Vagina (tissue), 2 donors: ENCODE results near the gene TMEM163. TPM values are rescaled to one million over a fixed set of nuclear protein-coding genes. Genes with fewer than 3 reads are reported as not detected.
A peak's percentile ranks its signal among the peaks of the same experiment; 100 is the strongest.

ENCODE experiments used
- DNase-seq, 2 donors: peaks; one replicate each; pipeline ENCODE4 v3.0.0-alpha.2; 2017; ENCODE audit errors: extremely low spot score in 2 of 2
- H3K27ac ChIP-seq: fragments of 200-600 bp; sonication (generic); one replicate; pipeline ENCODE4 v1.5.1; 2019
- H3K27me3 ChIP-seq: fragments of 200-600 bp; sonication (generic); one replicate; pipeline ENCODE4 v1.5.1; 2019
- H3K36me3 ChIP-seq, 2 donors: fragments of 200-600 bp; sonication (generic); one replicate each; pipeline ENCODE4 v1.5.1; 2017 to 2019
- H3K4me1 ChIP-seq: fragments of 200-600 bp; sonication (generic); one replicate; pipeline ENCODE4 v1.5.1; 2019
- H3K4me3 ChIP-seq, 2 donors: fragments of 200-600 bp; sonication (generic); 1 replicate in 1 of 2; 2 replicates in 1 of 2; pipeline ENCODE4 v1.5.1; 2016 to 2019
- H3K9me3 ChIP-seq: fragments of 200-600 bp; sonication (generic); one replicate; pipeline ENCODE4 v1.5.1; 2019
- POLR2A ChIP-seq, 2 donors: fragments of 450-650 bp; IDR thresholded peaks; one replicate each; pipeline ENCODE4 v1.6.1; 2017; ENCODE audit warnings: antibody characterized with exemption in 2 of 2, mild to moderate bottlenecking in 2 of 2, moderate library complexity in 2 of 2
- POLR2AphosphoS5 ChIP-seq, 2 donors: sonication (generic); formaldehyde crosslinking; IDR thresholded peaks; one replicate each; pipeline ENCODE4 v1.9.0; 2017; ENCODE audit warnings: antibody characterized with exemption in 2 of 2, mild to moderate bottlenecking in 2 of 2, low read depth in 1 of 2; ENCODE audit not compliant: insufficient read depth in 1 of 2
- intact Hi-C: fragments of 100-400 bp; cut with DNase I; formaldehyde crosslinking; loops from one replicate; pipeline ENCODE4 v1.15.1; 2023
- total RNA-seq: library from RNA; depleted of rRNA; stranded (reverse); fragments of >200 nt; gene quantifications from one replicate; pipeline ENCODE4 v1.2.3, GENCODE V29; 2016
- TF ChIP-seq, protein P1 (sequence below), 3 experiments: fragments of 450-650 bp in 2 of 3; fragments of 200-600 bp in 1 of 3; sonication (generic) in 1 of 3; IDR thresholded peaks; one replicate each; pipeline ENCODE4 v1.5.1; 2017 to 2019; ENCODE audit warnings: antibody characterized with exemption in 3 of 3, mild to moderate bottlenecking in 2 of 3, moderate library complexity in 2 of 3

The TMEM163 gene
- total RNA-seq, 1 donor from 2014 or later, result not detected

DNA sequence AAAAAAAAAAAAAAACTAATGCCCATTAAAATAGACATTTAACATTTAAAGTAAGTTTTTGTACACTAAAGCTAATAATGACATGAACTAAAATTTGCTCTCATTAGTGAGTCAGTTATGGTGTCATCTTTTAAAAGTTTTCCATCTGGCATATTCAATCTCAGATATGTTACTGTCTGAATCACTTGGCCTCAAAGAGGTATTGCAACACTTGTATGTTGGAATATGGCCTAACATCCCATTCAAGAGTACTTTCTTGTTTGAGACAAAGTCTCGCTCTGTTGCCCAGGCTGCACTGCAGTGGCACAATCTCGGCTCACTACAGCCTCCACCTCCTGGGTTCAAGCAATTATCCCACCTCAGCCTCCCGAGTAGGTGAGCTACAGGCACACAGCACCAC is 169.7 kb downstream of the TMEM163 start:
- TF ChIP-seq POLR2A (IDR thresholded peaks at IDR 0.05), result no peak
- no peak for TF ChIP-seq POLR2AphosphoS5 (IDR thresholded peaks at IDR 0.05; ENCODE audit: insufficient read depth in 1 of 2, low read depth in 1 of 2)
- TF ChIP-seq, protein P1, sequence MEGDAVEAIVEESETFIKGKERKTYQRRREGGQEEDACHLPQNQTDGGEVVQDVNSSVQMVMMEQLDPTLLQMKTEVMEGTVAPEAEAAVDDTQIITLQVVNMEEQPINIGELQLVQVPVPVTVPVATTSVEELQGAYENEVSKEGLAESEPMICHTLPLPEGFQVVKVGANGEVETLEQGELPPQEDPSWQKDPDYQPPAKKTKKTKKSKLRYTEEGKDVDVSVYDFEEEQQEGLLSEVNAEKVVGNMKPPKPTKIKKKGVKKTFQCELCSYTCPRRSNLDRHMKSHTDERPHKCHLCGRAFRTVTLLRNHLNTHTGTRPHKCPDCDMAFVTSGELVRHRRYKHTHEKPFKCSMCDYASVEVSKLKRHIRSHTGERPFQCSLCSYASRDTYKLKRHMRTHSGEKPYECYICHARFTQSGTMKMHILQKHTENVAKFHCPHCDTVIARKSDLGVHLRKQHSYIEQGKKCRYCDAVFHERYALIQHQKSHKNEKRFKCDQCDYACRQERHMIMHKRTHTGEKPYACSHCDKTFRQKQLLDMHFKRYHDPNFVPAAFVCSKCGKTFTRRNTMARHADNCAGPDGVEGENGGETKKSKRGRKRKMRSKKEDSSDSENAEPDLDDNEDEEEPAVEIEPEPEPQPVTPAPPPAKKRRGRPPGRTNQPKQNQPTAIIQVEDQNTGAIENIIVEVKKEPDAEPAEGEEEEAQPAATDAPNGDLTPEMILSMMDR (IDR thresholded peaks at IDR 0.05), result no peak
- no peak overlapping the region for H3K27ac ChIP-seq
- intact Hi-C loops, result no loop called here

DNA sequence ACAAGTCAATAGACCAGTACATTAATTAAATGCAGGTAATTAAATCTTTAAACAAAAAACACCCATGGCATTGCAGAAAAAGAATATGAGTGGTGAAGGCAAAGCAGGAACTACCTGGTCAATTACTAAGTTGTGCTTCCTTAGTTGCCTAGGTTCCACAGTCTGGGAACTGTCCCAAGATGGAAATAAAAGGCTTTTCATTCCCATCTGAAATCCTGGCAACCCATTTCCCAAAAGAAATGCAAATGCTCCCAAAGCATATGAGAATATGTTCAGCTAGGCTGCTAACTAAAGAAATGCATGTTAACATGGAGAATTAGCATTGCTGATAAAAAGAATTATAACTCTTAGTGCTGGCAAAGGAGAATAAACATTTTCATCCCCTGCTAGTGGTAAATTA is 177.8 kb downstream of the TMEM163 start:
- Histone ChIP-seq H3K27ac (no peak overlapping the region), H3K9me3 (no peaks in the 10 kb centered on the region), H3K27me3 (no peaks in the 10 kb centered on the region), H3K4me3 (no peak overlapping the region), H3K36me3 (no peaks in the 10 kb centered on the region), H3K4me1 (no peaks in the 10 kb centered on the region)
- no peak for TF ChIP-seq POLR2AphosphoS5 (IDR thresholded peaks at IDR 0.05; ENCODE audit: insufficient read depth in 1 of 2, low read depth in 1 of 2)
- DNase-seq, result no peak
- intact Hi-C loops, result no loop called here

More for the DNA sequence above, 169.7 kb downstream of the TMEM163 start:
- no peaks in the 10 kb centered on the region for H3K4me1 ChIP-seq
- DNase-seq, result no peak
- no peaks in the 10 kb centered on the region for H3K36me3 ChIP-seq
- no peaks in the 10 kb centered on the region for H3K9me3 ChIP-seq
- no peak overlapping the region for H3K4me3 ChIP-seq
- no peaks in the 10 kb centered on the region for H3K27me3 ChIP-seq

- peak in 1 of 2 donors; percentile 67 for DNase-seq
- no peak overlapping the region for H3K27ac ChIP-seq
- H3K4me1 ChIP-seq, result no peaks in the 10 kb centered on the region
- no peaks in the 10 kb centered on the region for H3K36me3 ChIP-seq
- H3K9me3 ChIP-seq, result no peaks in the 10 kb centered on the region
- intact Hi-C loops, result no loop called here
- H3K27me3 ChIP-seq, result no peaks in the 10 kb centered on the region
- no peak overlapping the region for H3K4me3 ChIP-seq
- TF ChIP-seq POLR2A (IDR thresholded peaks at IDR 0.05), result no peak
- TF ChIP-seq POLR2AphosphoS5 (IDR thresholded peaks at IDR 0.05; ENCODE audit: insufficient read depth in 1 of 2, low read depth in 1 of 2), result no peak
- TF ChIP-seq, protein P1 (IDR thresholded peaks at IDR 0.05), result no peak
These were observed 178.8 kb downstream of the TMEM163 start for GRCh38 chr2:134539981-134540380.

GRCh38 chr2:134537702-134538101 is 181.1 kb downstream of the TMEM163 start:
- H3K36me3 ChIP-seq, result no peaks in the 10 kb centered on the region
- H3K4me3 ChIP-seq, result no peak overlapping the region
- no peak for DNase-seq
- no peaks in the 10 kb centered on the region for H3K27me3 ChIP-seq
- no peaks in the 10 kb centered on the region for H3K9me3 ChIP-seq
- TF ChIP-seq POLR2A (IDR thresholded peaks at IDR 0.05), result no peak
- no peak for TF ChIP-seq POLR2AphosphoS5 (IDR thresholded peaks at IDR 0.05; ENCODE audit: insufficient read depth in 1 of 2, low read depth in 1 of 2)
- TF ChIP-seq, protein P1 (IDR thresholded peaks at IDR 0.05), result no peak
- intact Hi-C loops, result no loop called here
- H3K4me1 ChIP-seq, result no peaks in the 10 kb centered on the region
- no peak overlapping the region for H3K27ac ChIP-seq

GRCh38 chr2:134537121-134537520 is 181.7 kb downstream of the TMEM163 start:
- no peak for TF ChIP-seq POLR2A (IDR thresholded peaks at IDR 0.05)
- TF ChIP-seq, protein P1 (IDR thresholded peaks at IDR 0.05), result no peak
- no peak for TF ChIP-seq POLR2AphosphoS5 (IDR thresholded peaks at IDR 0.05; ENCODE audit: insufficient read depth in 1 of 2, low read depth in 1 of 2)
- no peak for DNase-seq
- Histone ChIP-seq H3K9me3 (no peaks in the 10 kb centered on the region), H3K36me3 (no peaks in the 10 kb centered on the region), H3K4me1 (no peaks in the 10 kb centered on the region), H3K27ac (no peak overlapping the region), H3K27me3 (no peaks in the 10 kb centered on the region), H3K4me3 (no peak overlapping the region)
- intact Hi-C loops, result no loop called here
